Hepatocyte (in vitro differentiated cells): ENCODE measurements around the gene CNTNAP2.

Source experiments
- CTCF ChIP-seq: fragments of 200-600 bp; sonication (generic); IDR thresholded peaks from 2 replicates; pipeline ENCODE4 v1.5.1; 2016; ENCODE audit warnings: antibody characterized with exemption, mild to moderate bottlenecking; ENCODE audit not compliant: poor library complexity
- EZH2 ChIP-seq: fragments of 200-600 bp; sonication (generic); IDR thresholded peaks from 2 replicates; pipeline ENCODE4 v1.6.1; 2016; ENCODE audit warnings: antibody characterized with exemption, mild to moderate bottlenecking, borderline replicate concordance
- EZH2phosphoT487 ChIP-seq: fragments of 200-600 bp; sonication (generic); IDR thresholded peaks from one replicate; pipeline ENCODE4 v1.6.1; 2018; ENCODE audit warnings: antibody characterized with exemption, mild to moderate bottlenecking, low read depth, moderate library complexity; ENCODE audit not compliant: unreplicated experiment, severe bottlenecking

- TF ChIP-seq CTCF (no peak), EZH2 (no peak), EZH2phosphoT487 (no peak)
These were observed 1299.4 kb downstream of the CNTNAP2 start for GRCh38 chr7:147415991-147416390.
